HepG2 (cell line): ENCODE results near the gene MTHFD1. TPM values are rescaled to one million over a fixed set of nuclear protein-coding genes. Genes with fewer than 3 reads are reported as not detected.

ENCODE experiments used
- ASH2L ChIP-seq: fragments of 300-600, 200-600 bp; sonication (generic); IDR thresholded peaks from 2 replicates; pipeline ENCODE4 v1.7.0; 2017; ENCODE audit warnings: low read depth, mild to moderate bottlenecking, moderate library complexity, mixed read lengths, low read length; ENCODE audit not compliant: insufficient read length
- CAMTA2 ChIP-seq: sonication (generic); formaldehyde crosslinking; IDR thresholded peaks from 2 replicates; pipeline ENCODE4 v1.4.0; 2020; ENCODE audit warnings: mild to moderate bottlenecking, missing genetic modification reagents, borderline replicate concordance
- HNRNPLL ChIP-seq: fragments of 200-400 bp; formaldehyde crosslinking; IDR thresholded peaks from 2 replicates; pipeline ENCODE4 v1.6.1; 2017; ENCODE audit warnings: mild to moderate bottlenecking, low read depth, low read length; ENCODE audit not compliant: poor library complexity, severe bottlenecking
- ZNF12 ChIP-seq: sonication (generic); formaldehyde crosslinking; IDR thresholded peaks from 2 replicates; pipeline ENCODE4 v1.5.0; 2020; ENCODE audit warnings: missing genetic modification reagents
- ZNF331 ChIP-seq: sonication (generic); formaldehyde crosslinking; IDR thresholded peaks from 2 replicates; pipeline ENCODE4 v1.4.0; 2020; ENCODE audit warnings: missing genetic modification reagents
- ZNF44 ChIP-seq: sonication (generic); formaldehyde crosslinking; IDR thresholded peaks from 2 replicates; pipeline ENCODE4 v1.5.1; 2020; ENCODE audit warnings: mild to moderate bottlenecking, missing genetic modification reagents
- ZNF746 ChIP-seq: sonication (generic); formaldehyde crosslinking; IDR thresholded peaks from 2 replicates; pipeline ENCODE4 v1.8.0; 2022; ENCODE audit warnings: mild to moderate bottlenecking, missing genetic modification reagents
- polyA plus RNA-seq, 8 experiments: library from polyadenylated mRNA; depleted of rRNA in 3 of 8; stranded (reverse) in 7 of 8; unstranded in 1 of 8; fragments of >200 nt; fragmentation: Illumina TruSeq in 4 of 8; extraction: Trizol in 4 of 8; gene quantifications; 2 replicates each; pipeline versions ENCODE4 v1.2.1 to v1.2.3, GENCODE V29; 2011 to 2016; ENCODE audit warnings: low read depth in 4 of 8, missing spikeins in 1 of 8, mixed read lengths in 1 of 8; ENCODE audit not compliant: insufficient read depth in 1 of 8
- total RNA-seq, 5 experiments: library from RNA; depleted of rRNA; stranded (reverse); fragments of >200 nt; fragmentation: Illumina TruSeq; extraction: Trizol; gene quantifications; 2 replicates each; pipeline ENCODE4 v1.2.3, GENCODE V29; 2016; ENCODE audit warnings: low read depth in 1 of 5
- TF ChIP-seq, protein P1 (sequence below): sonication (generic); formaldehyde crosslinking; IDR thresholded peaks from 2 replicates; pipeline ENCODE4 v1.4.0; 2020; ENCODE audit warnings: low read depth, mild to moderate bottlenecking, missing genetic modification reagents
- TF ChIP-seq, protein P2 (sequence below): sonication (generic); formaldehyde crosslinking; IDR thresholded peaks from 2 replicates; pipeline ENCODE4 v1.5.1; 2020; ENCODE audit warnings: mild to moderate bottlenecking, missing genetic modification reagents, moderate library complexity
- TF ChIP-seq, protein P3 (sequence below): sonication (generic); formaldehyde crosslinking; IDR thresholded peaks from 2 replicates; pipeline ENCODE4 v1.5.0; 2020; ENCODE audit warnings: mild to moderate bottlenecking, missing genetic modification reagents, borderline replicate concordance
- TF ChIP-seq, protein P4 (sequence below): sonication (generic); formaldehyde crosslinking; IDR thresholded peaks from 2 replicates; pipeline ENCODE4 v1.4.0; 2020; ENCODE audit warnings: missing genetic modification reagents, mild to moderate bottlenecking, borderline replicate concordance

The MTHFD1 gene
- total and polyA plus RNA-seq, 2 of the 13 experiments (the other 11 are each of a cell fraction or from before 2014, with no cell fraction given): 31.0 to 106 TPM

DNA sequence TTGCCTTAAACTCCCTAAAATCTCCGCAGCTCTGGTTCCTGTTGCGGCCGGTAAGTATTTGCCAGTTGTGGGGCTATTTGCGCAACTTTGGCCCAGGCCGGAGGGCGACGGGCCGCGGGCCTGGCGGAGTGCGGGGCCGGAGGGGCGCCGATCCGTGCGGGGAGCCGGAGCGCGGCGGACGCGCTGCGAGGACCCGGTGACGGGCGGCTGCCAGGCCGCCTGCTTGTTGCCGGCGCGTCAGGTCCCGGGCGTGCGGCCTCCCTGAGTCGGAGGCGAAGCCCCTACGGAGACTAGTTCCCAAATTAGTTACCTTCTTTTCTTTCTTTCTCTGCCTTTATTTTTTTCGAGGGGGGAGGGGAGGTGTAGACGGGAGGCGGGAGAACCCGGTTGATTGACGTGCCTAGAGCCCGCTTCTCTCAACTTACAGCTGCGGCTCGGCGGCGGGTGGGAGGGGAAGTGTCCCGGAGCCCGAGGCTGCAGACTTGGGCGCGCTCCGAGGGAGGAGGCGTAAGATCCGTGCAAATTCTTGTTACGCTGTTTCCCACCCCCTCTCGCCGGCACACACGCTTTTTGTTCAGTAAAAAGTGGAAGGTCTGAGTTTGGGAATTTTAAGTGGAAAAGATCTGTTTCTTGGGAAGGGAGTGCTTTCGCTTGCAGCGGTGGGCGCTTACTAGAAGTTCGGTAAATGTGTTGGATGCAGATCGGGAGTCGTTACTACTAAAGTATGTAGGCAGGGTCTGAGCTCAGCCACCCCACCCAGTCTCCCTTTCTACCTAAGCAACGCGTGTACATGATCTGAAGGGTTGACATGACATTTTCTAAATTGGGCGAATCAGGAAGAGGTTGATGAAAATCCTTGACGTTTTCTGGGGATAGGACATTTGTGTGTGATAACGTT, 117.0 kb downstream of the MTHFD1 start (continued):
- no peak for TF ChIP-seq CAMTA2
- TF ChIP-seq, protein P1, sequence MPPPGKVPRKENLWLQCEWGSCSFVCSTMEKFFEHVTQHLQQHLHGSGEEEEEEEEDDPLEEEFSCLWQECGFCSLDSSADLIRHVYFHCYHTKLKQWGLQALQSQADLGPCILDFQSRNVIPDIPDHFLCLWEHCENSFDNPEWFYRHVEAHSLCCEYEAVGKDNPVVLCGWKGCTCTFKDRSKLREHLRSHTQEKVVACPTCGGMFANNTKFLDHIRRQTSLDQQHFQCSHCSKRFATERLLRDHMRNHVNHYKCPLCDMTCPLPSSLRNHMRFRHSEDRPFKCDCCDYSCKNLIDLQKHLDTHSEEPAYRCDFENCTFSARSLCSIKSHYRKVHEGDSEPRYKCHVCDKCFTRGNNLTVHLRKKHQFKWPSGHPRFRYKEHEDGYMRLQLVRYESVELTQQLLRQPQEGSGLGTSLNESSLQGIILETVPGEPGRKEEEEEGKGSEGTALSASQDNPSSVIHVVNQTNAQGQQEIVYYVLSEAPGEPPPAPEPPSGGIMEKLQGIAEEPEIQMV (CRISPR knock-in tag): peak; percentile 1; the same call in 1 of the 2 replicates
- no peak for TF ChIP-seq ZNF12 (CRISPR knock-in tag)
- TF ChIP-seq HNRNPLL: peak; percentile 80
- TF ChIP-seq, protein P2, sequence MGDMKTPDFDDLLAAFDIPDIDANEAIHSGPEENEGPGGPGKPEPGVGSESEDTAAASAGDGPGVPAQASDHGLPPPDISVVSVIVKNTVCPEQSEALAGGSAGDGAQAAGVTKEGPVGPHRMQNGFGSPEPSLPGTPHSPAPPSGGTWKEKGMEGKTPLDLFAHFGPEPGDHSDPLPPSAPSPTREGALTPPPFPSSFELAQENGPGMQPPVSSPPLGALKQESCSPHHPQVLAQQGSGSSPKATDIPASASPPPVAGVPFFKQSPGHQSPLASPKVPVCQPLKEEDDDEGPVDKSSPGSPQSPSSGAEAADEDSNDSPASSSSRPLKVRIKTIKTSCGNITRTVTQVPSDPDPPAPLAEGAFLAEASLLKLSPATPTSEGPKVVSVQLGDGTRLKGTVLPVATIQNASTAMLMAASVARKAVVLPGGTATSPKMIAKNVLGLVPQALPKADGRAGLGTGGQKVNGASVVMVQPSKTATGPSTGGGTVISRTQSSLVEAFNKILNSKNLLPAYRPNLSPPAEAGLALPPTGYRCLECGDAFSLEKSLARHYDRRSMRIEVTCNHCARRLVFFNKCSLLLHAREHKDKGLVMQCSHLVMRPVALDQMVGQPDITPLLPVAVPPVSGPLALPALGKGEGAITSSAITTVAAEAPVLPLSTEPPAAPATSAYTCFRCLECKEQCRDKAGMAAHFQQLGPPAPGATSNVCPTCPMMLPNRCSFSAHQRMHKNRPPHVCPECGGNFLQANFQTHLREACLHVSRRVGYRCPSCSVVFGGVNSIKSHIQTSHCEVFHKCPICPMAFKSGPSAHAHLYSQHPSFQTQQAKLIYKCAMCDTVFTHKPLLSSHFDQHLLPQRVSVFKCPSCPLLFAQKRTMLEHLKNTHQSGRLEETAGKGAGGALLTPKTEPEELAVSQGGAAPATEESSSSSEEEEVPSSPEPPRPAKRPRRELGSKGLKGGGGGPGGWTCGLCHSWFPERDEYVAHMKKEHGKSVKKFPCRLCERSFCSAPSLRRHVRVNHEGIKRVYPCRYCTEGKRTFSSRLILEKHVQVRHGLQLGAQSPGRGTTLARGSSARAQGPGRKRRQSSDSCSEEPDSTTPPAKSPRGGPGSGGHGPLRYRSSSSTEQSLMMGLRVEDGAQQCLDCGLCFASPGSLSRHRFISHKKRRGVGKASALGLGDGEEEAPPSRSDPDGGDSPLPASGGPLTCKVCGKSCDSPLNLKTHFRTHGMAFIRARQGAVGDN: peak; percentile 4; the same call in 1 of the 2 replicates
- TF ChIP-seq, protein P3, sequence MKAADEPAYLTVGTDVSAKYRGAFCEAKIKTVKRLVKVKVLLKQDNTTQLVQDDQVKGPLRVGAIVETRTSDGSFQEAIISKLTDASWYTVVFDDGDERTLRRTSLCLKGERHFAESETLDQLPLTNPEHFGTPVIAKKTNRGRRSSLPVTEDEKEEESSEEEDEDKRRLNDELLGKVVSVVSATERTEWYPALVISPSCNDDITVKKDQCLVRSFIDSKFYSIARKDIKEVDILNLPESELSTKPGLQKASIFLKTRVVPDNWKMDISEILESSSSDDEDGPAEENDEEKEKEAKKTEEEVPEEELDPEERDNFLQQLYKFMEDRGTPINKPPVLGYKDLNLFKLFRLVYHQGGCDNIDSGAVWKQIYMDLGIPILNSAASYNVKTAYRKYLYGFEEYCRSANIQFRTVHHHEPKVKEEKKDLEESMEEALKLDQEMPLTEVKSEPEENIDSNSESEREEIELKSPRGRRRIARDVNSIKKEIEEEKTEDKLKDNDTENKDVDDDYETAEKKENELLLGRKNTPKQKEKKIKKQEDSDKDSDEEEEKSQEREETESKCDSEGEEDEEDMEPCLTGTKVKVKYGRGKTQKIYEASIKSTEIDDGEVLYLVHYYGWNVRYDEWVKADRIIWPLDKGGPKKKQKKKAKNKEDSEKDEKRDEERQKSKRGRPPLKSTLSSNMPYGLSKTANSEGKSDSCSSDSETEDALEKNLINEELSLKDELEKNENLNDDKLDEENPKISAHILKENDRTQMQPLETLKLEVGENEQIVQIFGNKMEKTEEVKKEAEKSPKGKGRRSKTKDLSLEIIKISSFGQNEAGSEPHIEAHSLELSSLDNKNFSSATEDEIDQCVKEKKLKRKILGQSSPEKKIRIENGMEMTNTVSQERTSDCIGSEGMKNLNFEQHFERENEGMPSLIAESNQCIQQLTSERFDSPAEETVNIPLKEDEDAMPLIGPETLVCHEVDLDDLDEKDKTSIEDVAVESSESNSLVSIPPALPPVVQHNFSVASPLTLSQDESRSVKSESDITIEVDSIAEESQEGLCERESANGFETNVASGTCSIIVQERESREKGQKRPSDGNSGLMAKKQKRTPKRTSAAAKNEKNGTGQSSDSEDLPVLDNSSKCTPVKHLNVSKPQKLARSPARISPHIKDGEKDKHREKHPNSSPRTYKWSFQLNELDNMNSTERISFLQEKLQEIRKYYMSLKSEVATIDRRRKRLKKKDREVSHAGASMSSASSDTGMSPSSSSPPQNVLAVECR (CRISPR knock-in tag): 0 out of 2 replicates have a peak, but pooled peaks have one; percentile 4
- peak; percentile 88 for TF ChIP-seq ASH2L
- no peak for TF ChIP-seq ZNF331 (CRISPR knock-in tag)
- no peak for TF ChIP-seq ZNF44 (CRISPR knock-in tag)
- TF ChIP-seq, protein P4, sequence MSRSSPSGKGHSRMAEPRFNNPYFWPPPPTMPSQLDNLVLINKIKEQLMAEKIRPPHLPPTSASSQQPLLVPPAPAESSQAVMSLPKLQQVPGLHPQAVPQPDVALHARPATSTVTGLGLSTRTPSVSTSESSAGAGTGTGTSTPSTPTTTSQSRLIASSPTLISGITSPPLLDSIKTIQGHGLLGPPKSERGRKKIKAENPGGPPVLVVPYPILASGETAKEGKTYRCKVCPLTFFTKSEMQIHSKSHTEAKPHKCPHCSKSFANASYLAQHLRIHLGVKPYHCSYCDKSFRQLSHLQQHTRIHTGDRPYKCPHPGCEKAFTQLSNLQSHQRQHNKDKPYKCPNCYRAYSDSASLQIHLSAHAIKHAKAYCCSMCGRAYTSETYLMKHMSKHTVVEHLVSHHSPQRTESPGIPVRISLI (CRISPR knock-in tag): 0 out of 2 replicates have a peak, but pooled peaks have one; percentile 7
- no peak; the same call in 1 of the 2 replicates for TF ChIP-seq ZNF746 (CRISPR knock-in tag)
